Head of caudate nucleus (tissue), 42 donors: Measurements from ENCODE around the gene CERS1.
A peak's percentile ranks its signal among the peaks of the same experiment; 100 is the strongest.
"Not testable (repeated sequence)": the region's sequence is repeated elsewhere in the genome, so short reads cannot be mapped to it uniquely, and the experiment has no call there.

Source experiments
- DNase-seq, 42 donors: peaks; one replicate each; pipeline versions ENCODE4 v3.0.0 to v3.0.0-alpha.2; 2020 to 2021; ENCODE audit warnings: mixed read lengths in 7 of 42
- intact Hi-C: fragments of 100-400 bp; cut with DNase I; formaldehyde crosslinking; loops from one replicate; pipeline ENCODE4 v1.15.0; 2022

Gene CERS1

DNA sequence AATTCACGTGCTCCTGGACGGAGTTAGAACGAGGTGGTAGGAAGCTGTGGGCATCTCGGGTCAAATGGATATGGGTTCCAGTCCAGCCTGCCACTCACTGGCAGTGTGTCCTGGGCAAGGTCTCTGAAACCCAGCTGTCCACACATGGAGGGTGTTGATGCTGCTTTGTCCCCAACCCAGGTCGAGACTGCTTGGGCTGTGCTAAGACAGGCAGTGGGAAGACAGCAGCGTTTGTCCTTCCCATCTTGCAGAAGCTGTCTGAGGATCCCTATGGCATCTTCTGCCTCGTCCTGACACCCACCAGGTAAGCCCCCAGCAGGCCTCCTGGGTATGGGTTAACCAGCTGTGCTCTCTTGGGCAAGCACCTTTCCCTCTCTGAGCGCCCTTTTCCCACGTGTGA is 24.4 kb upstream of the CERS1 start:
- intact Hi-C loops: no loop called here
- no peak for DNase-seq

DNA sequence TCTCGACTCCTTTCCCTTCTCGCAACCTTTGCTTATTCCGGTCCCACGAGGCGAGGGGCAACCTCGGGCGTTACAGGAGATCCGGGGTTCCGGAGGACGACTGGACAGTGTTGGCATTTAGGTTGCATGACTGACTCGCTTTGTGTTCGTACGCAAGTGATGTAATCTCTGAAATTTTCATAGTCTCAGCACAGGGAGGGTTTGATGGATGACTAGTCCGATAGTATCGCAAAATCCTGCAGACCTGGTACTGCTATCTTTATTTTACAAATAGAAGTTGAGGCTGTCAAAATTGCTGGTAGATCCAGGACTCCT is 23.9 kb upstream of the CERS1 start:
- intact Hi-C loops: no loop called here

DNA sequence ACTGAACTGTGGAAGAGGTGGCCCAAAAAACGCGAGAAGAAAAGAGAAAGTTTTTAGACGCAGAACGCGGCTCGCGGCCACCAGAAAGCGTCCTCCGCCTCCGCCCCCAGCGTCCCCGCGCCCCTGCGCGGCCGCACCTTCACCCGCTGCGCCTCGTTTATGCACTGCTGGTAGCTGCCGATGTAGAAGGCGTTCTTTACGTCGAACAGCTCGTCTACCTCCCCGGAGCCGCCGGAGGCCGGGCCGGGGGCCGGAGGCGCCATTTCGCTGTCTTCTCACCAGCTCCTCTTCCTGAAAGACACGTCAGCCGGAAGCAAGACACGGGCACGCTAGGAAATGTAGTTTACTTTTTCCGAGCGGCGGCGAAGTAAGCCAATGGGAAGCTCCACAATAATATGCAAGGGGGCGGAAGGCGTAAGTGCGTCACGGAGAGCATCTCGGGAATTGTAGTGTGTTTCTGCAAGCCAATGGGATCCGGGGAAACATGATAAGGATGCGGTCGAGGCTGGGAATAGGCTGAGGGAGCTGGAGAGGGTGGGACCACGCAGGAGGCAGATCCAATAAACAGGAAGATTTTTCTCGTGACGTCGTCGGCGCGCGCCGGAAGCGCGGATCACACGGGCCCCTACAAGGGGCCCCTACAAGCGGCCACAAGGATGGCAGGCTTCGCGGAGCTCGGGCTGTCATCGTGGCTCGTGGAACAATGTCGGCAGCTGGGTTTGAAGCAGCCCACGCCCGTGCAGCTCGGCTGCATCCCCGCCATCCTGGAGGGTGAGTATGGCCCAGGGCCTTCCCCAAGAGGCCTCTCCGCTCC is 23.3 kb upstream of the CERS1 start, which contains the start of the genes COPE and DDX49:
Gene COPE (minus strand): TSS at position 302 of the 814 bp plus-strand sequence. CDS start 39 bp downstream, at position 263.
Gene DDX49 (plus strand): TSS at position 630 of the 814 bp plus-strand sequence. CDS start 27 bp downstream, at position 657.
- DNase-seq: peak; percentile 96 to 100 (median 99)
- intact Hi-C loops: no loop called here

More for the DNA sequence above, 23.9 kb upstream of the CERS1 start:
- no peak for DNase-seq

DNA sequence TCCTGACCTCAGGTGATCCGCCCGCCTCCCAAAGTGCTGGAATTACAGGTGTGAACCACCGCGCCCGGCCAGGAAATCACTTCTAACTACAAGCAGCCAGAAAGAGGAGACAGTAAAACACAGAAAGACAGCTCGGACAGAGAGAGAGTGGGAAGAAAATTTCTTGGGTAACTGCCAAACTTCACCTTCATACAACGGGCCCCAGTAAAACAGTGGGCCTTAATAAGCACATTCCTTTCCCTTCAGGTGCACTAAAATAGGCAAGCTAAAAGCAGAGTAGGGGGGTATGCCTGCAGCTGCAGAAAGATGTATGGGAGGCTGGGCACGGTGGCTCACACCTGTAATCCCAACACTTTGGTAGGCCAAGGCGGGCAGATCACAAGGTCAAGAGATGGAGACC is 21.6 kb upstream of the CERS1 start:
- DNase-seq, intact Hi-C loops: not testable (repeated sequence)

DNA sequence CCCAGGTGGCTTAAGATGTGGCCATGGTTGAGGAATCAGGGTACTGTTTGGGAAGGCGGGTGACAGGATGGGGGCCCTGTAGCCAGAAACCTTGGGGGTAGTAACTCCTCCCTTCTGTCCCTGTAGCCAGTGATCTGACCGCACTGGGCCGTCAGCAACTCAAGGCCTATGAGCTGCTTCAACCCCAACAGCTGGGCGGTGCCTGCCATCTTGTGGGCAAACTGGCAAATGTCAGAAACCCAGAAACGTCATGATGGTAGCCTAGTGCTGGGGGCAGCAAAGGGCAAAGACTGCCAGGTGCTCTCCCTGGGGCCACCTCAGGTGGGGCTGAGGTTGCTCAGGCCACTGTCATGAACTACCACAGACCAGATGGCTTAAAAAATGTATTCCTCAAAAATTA is 19.7 kb upstream of the CERS1 start:
- DNase-seq: peak; percentile 65 to 91 (median 82)

DNA sequence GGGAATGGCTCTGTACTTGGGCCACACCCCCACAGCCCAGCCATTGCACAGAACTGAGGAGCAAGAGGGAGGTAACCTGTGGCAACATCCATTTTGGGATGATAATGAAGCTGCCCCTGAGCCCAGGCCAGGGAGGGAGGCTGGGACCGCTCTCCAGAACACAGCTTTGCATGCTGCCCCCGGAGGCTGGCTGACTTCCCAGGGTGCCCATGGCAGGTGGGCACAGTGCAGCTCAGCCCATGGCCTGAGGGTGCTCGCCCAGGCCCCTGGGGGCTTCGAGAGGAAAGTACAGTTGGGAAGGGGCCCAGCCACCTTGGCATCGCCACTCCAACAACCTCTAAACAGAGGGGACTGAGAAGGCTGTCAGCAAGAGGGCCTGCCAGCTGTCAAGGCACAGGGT is 17.5 kb upstream of the CERS1 start:
- intact Hi-C loops: no loop called here
- DNase-seq: no peak

More for the DNA sequence above, 19.7 kb upstream of the CERS1 start:
- intact Hi-C loops: no loop called here

DNA sequence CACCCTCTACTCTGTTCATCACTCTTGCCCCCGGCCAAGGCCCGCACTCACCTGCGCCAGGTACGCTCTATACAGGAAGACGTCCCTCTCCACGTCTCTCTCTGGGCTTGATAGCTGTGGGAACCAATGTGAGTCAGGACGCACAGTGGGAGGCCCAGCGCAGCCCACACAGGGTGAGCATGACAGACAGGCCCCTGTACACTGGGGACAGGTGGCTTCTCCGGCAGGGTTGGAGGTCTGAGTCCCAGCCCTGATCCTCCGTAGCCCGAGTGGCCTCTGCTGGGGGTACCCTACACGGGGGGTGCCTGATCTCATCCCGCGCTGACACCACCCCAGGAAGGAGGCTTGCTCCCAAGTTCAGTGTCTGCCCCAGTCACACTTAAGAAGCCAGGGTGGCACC is 17.0 kb upstream of the CERS1 start:
- DNase-seq: no peak
- intact Hi-C loops: no loop called here

DNA sequence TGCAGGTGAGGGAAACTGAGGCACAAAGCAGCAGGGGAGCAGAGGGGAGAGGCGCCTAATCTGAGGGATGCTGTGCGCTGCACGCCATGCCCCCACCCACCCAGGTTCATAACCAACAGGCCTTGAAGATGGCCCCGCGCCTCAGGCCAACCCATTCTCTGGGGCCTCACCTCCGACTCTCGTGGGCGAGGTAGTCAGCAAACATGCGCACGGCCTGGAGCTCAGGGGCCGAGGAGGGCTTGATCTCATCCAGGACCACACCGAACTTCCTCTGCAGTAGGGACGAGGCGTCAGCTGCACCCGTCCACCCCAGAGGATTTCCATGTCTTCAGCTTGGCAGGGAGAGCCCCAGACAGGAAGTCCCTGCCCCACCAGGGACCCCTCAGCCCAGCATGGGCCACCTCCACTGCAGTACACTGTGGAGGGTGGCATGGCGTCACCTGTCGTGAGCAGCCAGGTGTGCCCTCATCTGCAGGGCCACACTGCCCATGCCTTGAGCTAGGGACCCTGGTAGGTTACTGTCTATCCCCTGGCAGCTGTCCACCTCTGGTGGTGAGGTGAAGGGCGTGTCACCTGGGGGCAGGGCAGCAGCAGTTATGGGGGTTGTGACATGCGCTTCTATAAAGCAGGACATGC is 15.0 kb upstream of the CERS1 start:
- no peak for DNase-seq
- intact Hi-C loops: no loop called here

DNA sequence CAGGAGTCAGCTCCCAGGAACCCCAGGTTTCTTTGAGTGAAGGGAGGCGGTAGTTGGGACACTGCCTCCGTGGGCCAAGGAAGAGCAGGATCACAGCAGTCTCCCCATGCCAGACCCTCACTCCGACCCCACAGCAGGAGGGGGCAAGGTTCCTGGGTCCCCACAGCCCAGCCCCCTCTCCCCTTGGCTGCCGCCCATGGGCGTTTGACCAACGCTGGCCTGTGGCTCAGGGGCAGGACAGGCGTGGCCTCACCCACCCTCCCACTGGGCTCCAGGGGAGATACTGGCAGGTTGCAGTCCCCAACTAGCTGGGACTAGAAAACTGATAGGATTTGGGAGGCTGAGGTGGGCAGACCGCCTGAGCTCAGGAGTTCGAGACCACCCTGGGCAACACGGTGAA is 14.1 kb upstream of the CERS1 start:
- intact Hi-C loops: no loop called here
- DNase-seq: no peak

DNA sequence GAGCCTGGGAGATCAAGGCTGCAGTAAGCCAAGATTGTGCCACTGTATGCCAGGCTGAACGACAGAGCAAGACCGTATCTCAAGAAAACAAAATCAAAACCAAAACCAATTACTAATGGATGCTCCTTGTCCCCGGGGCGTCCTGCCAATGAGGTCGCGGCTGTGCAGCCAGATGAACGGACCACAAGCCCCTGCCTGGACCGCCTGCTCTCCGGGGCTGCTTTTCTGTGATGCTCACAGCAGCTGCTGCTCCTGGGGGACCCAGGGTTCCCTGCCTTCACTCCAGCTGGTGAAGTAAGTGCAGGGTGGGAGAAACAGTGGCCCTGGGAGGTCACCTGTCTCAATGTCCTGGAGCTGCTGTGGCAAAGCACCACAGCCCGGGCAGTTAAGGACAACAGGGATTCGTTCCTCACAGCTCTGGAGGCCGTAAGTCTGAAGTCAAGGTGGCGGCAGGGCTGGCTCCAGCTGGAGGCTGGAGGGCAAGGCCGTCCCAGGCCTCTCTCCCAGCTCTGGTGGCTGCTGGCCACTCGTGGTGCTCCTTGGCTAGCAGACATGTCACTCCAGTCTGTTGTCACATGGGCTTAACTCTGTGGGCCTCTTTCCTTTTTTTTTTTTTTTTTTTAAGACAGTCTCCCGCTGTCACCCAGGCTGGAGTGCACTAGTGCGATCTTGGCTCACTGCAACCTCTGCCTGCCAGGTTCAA is 13.1 kb upstream of the CERS1 start:
- intact Hi-C loops: no loop called here
- DNase-seq: peak in 5 of 42 donors; percentile 30 to 54 (median 45)

DNA sequence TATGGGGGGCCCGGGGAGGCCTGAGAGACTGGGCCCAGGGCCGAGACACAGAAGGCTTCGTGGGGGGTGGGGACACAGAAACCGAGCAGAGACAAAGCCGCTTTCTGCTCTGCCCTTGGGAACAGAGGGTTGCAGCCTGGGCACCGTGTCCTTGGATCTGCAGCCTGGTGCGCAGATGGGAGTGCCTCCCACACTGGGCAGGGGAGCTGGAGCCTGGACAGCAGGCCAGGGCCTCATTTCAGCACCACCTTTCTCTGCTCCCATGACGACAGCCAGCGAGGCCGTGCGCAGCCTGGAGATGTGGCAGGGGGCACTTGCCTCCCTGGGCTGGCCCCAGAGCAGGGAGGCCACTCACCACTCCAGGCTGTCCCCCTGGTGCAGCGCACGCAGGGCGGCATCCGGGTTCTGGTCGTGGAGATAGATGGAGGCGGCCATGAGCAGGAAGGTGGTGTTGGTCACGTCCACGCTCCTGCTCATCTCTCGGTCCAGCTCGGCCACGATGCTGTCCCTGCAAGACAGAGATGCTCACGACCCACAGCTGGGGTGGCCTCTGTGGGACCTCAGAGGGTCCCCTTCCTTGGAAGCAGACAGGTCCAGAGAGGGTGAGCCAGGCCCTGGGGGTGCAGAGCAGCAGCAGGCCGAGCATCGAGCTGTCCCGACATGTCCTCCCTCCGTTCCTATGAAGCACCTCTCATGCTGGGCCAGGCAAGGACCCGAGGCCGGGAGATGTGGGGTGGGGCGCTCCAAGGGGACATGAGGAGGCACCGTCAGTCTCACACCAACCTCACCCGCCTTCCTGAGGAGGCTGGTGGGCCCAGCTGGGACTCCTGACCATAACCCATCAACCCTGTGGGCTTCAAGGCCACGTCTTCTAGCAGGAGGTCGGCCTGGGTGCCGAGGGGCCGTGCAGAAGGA is 10.9 kb upstream of the CERS1 start:
- peak; percentile 58 to 93 (median 81) for DNase-seq
- intact Hi-C loops: no loop called here

DNA sequence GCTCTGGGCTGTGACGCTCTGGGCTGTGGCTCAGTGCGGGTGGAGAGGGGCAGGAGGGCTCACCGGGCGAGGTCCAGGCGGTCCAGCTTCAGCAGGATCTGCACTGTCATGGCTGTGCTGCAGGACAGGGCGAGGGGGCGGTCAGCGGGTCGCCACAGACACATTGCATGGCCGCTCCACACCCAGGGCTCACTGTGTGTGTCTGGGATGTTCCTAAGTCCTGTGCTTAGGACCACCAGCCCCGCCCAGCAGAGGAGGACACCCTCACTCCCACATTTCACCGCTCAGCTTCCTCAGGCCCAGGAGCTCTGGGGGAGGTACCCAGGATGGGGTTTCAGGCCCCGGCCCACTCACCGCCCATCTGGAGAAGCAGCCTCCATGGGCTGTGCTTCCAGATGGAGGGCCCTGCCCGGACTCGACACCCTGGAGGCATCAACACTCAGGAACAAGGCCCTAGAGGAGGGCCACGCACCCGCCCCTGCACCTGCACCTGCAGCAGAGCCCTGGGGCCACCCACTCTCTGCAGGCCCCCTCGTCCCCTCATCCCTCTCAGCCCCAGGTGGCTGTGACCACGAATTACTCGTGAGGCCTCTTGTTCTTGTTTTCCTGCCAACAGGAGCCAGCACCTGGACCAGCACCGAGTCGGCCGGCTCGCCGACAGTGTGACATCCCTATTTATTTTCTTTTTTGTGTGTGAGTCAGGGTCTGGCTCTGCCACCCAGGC is 9.7 kb upstream of the CERS1 start:
- no peak for DNase-seq
- intact Hi-C loops: no loop called here

DNA sequence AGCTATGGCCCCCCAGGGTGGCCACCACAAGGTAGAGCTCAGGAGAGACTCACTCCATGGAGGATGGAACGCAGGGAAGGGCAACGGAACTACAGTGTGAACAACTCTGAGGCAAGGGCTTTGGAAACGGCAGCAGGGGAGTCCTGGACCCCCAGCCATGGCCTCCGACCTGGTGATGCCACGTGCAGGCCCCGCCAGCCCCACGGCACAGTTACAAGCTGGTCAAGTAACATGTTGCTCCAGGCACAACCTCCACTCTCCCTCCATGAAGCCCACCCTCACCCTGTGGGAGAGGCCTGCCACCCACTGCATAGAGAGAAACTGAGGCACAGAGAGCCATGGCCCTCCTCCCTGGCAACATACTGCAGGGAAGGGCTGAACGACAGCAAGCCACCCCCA is 9.1 kb upstream of the CERS1 start:
- no peak for DNase-seq
- intact Hi-C loops: no loop called here

DNA sequence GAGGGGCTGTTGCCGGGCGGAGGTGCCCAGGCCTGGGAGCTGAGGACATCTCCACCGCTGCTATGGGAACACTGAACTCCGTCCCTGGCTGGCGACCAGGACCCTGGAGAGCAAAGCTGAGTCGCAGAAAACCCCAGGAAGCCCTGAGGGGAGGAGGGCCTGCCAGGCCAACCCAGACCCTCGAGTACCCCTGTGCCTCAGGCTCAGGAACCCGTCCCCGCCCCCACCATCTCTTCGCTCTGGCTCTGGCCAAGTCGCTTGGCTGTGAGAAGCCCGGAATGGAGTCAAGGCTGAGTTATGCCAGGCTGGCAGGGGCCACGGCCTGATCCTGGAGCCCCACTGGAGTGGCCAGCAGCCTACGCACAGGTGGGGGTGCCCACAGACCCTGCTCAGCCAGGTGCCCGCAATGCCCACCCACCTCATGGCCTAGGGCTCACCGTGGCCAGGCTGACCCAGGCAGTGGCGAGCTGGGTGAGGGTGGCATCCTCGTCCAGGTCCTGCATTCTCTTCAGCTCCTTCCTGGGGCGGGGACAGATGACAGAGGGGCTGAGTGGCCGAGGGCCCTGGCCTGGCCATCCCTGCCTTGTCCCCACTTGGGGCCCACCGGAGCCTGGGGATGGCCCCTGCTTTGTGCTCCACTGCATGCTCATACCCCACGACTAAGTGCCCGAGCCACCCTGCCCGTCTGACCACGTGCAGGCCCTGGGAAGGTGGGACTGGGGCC is 8.5 kb upstream of the CERS1 start:
- DNase-seq: peak in 38 of 42 donors; percentile 21 to 84 (median 60)

DNA sequence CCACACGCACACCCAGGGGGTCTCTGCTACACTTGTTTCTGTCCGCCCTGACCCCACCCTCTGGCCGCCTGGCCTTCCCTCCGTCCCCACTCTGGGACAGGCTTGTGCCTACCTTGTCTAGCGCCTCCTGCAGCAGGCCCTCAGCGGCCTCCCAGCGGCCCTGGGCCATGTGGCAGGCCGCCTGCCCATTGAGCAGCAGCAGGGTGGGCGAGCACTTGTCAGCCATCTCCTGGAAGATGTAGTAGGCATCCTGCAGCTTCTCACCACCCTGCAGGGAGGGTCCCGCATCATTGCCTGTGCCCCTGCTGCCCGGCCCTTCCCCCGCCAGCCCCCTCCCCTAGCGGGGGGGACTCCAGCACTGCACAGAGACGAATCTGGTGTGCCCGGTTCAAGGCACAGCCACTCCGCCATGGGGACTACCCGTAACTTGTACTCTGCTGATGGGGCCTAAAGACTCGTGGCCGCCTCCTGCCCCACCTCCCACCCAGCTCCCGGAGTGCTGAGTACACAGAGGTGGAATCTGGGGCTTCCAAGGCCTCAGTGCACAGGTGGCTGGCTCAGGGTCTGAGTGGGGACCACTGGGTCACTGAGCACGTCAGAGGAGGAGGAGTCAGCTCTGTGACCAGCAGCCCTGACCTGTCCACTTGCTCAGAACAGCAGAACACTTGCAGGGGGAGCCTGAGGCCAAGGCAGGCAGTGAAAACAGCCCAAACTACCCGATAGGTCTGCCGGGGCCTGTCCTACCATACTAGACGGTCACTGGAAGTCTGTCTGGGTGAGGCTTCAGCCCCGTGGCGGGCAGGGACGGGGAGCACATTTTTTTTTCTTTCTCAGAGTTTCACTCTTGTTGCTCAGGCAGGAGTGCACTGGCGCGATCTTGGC is 7.4 kb upstream of the CERS1 start:
- intact Hi-C loops: no loop called here
- no peak for DNase-seq

More for the DNA sequence above, 8.5 kb upstream of the CERS1 start:
- intact Hi-C loops: no loop called here

DNA sequence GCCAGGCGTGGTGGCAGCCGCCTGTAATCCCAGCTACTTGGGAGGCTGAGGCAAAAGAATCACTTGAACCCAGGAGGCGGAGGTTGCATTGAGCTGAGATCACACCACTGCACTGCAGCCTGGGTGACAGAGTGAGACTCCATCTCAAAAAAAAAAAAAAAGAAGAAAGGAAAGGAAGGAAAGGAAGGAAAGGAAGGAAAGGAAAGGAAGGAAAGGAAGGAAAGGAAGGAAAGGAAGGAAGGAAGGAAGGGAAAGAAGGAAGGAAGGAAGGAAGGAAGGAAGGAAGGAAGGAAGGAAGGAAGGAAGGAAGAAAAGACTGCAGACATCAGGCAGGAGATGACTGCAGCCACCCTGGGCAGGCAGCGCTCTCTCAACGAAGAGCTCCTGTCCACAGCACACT is 6.6 kb upstream of the CERS1 start:
- intact Hi-C loops, DNase-seq: not testable (repeated sequence)

DNA sequence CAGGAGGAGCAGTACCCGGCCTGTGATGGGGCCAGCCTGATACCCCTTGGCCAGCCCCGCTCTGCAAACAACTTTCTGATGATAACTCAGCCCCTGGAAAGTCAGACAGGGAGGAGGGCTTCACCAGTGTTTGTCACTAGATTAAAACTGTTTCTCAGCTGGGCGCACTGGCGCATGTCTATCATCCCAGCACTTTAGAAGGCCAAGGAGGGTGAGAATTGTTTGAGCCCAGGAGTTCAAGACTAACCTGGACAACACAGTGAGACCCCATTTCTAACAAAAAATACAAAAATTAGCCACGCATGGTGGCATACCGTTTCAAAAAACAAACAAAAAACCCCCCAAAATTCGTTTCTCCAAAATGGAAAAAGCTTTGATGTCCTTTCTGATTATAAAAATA is 5.5 kb upstream of the CERS1 start:
- DNase-seq: no peak
- intact Hi-C loops: no loop called here
